GM12864 (cell line): ENCODE measurements around the gene CACNA1D.

ENCODE experiments used
- DNase-seq: peaks from one replicate; pipeline ENCODE4 v3.0.0-alpha.2; 2011; ENCODE audit warnings: low read depth
- H3K4me3 ChIP-seq: 2 replicates; pipeline ENCODE4 v1.5.1; 2011; ENCODE audit warnings: mild to moderate bottlenecking, low read depth, low read length, control low read depth
- CTCF ChIP-seq: IDR thresholded peaks from 2 replicates; pipeline ENCODE4 v1.5.1; 2011; ENCODE audit warnings: low read depth, mild to moderate bottlenecking, moderate library complexity, low read length, control low read depth, inconsistent platforms; ENCODE audit errors: missing control alignments

The CACNA1D gene

GRCh38 chr3:53802256-53802880, 308.0 kb downstream of the CACNA1D start:
- no peak for TF ChIP-seq CTCF
- DNase-seq: no peak
- H3K4me3 ChIP-seq: no peak overlapping the region

GRCh38 chr3:53803124-53803815, 308.9 kb downstream of the CACNA1D start:
- TF ChIP-seq CTCF: no peak
- no peak overlapping the region for H3K4me3 ChIP-seq
- no peak for DNase-seq

GRCh38 chr3:53803816-53804695, 309.6 kb downstream of the CACNA1D start:
- DNase-seq: no peak
- no peak overlapping the region for H3K4me3 ChIP-seq
- TF ChIP-seq CTCF: no peak

GRCh38 chr3:53804697-53805462, 310.5 kb downstream of the CACNA1D start:
- no peak for DNase-seq
- H3K4me3 ChIP-seq: no peak overlapping the region
- TF ChIP-seq CTCF: no peak

- TF ChIP-seq CTCF: no peak
- no peak overlapping the region for H3K4me3 ChIP-seq
- no peak for DNase-seq
These were observed 311.2 kb downstream of the CACNA1D start for GRCh38 chr3:53805463-53806159.
